Endothelial cell (in vitro differentiated cells): ENCODE measurements around the gene AMDHD2. TPM values are rescaled to one million over a fixed set of nuclear protein-coding genes. Genes with fewer than 3 reads are reported as not detected.

Source experiments
- DNase-seq: peaks from one replicate; pipeline ENCODE4 v3.0.0; 2021; ENCODE audit warnings: low spot score
- H3K27ac Mint-ChIP-seq: one replicate; pipeline ENCODE4 v1.8.0; 2021; ENCODE audit warnings: mixed read lengths, inconsistent platforms; ENCODE audit not compliant: unreplicated experiment
- H3K27me3 Mint-ChIP-seq: one replicate; pipeline ENCODE4 v1.8.0; 2021; ENCODE audit warnings: mild to moderate bottlenecking, moderate library complexity, mixed read lengths, inconsistent platforms; ENCODE audit not compliant: unreplicated experiment
- H3K36me3 Mint-ChIP-seq: one replicate; pipeline ENCODE4 v1.8.0; 2021; ENCODE audit warnings: mild to moderate bottlenecking, low read depth, mixed read lengths, inconsistent platforms; ENCODE audit not compliant: unreplicated experiment
- H3K4me1 Mint-ChIP-seq: one replicate; pipeline ENCODE4 v1.8.0; 2021; ENCODE audit warnings: mild to moderate bottlenecking, mixed read lengths, inconsistent platforms; ENCODE audit not compliant: unreplicated experiment
- H3K4me3 Mint-ChIP-seq: one replicate; pipeline ENCODE4 v1.8.0; 2021; ENCODE audit warnings: mild to moderate bottlenecking, mixed read lengths, inconsistent platforms; ENCODE audit not compliant: unreplicated experiment
- H3K9me3 Mint-ChIP-seq: one replicate; pipeline ENCODE4 v1.8.0; 2021; ENCODE audit warnings: mixed read lengths, inconsistent platforms; ENCODE audit not compliant: unreplicated experiment
- total RNA-seq: library from RNA; stranded (reverse); fragmentation: NEBNext Ultra II Directional; extraction: Animal tissue kit (Norgen Biotek cat#: 25700); gene quantifications from one replicate; pipeline ENCODE4 v1.2.1, GENCODE V29; 2021; ENCODE audit not compliant: unreplicated experiment
- TF ChIP-seq, protein P1 (sequence below): fragments of 200-600 bp; sonication (generic); IDR thresholded peaks from one replicate; pipeline ENCODE4 v1.5.0; 2021; ENCODE audit warnings: antibody characterized with exemption; ENCODE audit not compliant: unreplicated experiment

Gene AMDHD2
- total RNA-seq, 1 donor from 2014 or later = 53.3 TPM

DNA sequence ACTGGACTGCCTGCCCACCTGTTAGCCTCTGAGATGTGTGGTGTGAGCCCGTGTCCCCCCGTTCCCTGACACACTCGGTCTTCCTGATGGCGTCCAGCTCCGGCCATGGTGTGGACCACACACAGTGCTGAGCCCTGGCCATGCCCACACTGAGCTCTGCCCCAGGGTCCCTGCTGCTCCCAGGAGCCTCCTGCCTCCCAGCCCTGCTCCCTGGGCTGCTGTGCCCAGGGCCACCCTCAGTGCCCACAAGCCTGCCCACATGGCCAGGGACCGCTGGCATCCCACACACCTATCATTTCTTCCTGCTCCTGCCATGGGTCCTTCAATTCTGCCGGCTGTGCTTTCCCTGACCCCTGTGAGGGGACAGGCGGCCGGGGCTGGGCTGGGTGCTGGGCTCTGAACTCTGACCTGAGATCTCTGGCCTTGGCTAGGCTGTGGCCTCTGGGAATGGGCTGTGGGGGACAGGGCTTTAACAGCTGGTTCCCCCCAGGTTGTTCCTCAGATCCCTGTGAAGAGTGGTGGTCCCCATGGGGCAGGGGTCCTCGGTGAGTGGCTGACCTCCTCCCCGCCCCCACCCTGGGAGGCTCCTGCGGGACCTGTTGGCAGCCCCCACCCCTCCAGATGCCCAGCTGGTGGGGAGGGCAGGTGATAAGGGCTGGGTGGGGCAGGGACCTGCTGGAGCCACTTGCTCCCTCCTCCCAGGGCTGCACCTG lies 7.1 kb downstream of the AMDHD2 start:
- H3K36me3 Mint-ChIP-seq = peaks cover 9% of the 10 kb centered on the region
- peaks cover 3% of the 10 kb centered on the region for H3K27me3 Mint-ChIP-seq
- no peak overlapping the region for H3K4me3 Mint-ChIP-seq
- H3K9me3 Mint-ChIP-seq = no peaks in the 10 kb centered on the region
- no peak overlapping the region for H3K27ac Mint-ChIP-seq
- TF ChIP-seq, protein P1, sequence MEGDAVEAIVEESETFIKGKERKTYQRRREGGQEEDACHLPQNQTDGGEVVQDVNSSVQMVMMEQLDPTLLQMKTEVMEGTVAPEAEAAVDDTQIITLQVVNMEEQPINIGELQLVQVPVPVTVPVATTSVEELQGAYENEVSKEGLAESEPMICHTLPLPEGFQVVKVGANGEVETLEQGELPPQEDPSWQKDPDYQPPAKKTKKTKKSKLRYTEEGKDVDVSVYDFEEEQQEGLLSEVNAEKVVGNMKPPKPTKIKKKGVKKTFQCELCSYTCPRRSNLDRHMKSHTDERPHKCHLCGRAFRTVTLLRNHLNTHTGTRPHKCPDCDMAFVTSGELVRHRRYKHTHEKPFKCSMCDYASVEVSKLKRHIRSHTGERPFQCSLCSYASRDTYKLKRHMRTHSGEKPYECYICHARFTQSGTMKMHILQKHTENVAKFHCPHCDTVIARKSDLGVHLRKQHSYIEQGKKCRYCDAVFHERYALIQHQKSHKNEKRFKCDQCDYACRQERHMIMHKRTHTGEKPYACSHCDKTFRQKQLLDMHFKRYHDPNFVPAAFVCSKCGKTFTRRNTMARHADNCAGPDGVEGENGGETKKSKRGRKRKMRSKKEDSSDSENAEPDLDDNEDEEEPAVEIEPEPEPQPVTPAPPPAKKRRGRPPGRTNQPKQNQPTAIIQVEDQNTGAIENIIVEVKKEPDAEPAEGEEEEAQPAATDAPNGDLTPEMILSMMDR = no peak
- no peaks in the 10 kb centered on the region for H3K4me1 Mint-ChIP-seq
- no peak for DNase-seq

DNA sequence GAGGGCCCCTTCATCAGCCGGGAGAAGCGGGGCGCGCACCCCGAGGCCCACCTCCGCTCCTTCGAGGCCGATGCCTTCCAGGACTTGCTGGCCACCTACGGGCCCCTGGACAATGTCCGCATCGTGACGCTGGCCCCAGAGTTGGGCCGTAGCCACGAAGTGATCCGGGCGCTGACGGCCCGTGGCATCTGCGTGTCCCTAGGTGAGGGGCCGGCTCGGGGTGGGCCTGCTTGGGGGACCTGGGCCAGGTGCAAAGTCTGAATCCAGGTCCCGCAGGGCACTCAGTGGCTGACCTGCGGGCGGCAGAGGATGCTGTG lies 7.6 kb downstream of the AMDHD2 start:
- Mint-ChIP-seq H3K27me3 (peaks cover 4% of the 10 kb centered on the region), H3K4me1 (peaks cover under 1% of the 10 kb centered on the region), H3K9me3 (no peaks in the 10 kb centered on the region), H3K27ac (no peak overlapping the region), H3K4me3 (no peak overlapping the region), H3K36me3 (peaks cover 9% of the 10 kb centered on the region)
- no peak for DNase-seq
- TF ChIP-seq, protein P1 = no peak

DNA sequence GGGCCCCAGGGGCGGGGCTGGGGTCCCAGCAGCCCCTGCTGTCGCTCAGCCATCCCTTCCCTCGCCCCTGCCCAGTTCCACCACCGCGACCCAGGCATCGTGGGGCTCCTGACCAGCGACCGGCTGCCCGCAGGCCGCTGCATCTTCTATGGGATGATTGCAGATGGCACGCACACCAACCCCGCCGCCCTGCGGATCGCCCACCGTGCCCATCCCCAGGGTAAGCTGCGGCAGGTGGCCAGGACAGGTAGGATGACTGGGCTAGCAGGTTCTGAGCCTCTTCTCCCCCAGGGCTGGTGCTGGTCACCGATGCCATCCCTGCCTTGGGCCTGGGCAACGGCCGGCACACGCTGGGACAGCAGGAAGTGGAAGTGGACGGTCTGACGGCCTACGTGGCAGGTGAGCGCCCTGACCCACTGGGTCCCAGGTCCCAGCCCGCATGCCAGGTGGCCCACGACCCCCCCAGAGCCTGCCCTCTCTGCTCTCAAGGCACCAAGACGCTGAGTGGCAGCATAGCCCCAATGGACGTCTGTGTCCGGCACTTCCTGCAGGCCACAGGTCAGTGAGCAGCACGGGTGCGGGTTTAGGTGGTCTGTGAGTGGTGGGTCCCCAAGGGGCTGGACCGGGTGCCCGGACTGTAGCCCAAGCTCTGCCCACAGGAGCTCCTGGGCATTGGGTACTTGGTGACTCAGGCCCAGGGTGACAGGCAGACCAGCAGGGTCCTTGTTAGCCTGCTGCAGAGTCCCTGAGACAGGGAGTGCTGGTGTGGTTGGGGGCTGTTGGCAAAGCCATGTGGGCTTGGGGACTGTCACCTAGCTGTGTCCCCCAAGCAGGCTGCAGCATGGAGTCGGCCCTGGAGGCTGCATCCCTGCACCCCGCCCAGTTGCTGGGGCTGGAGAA lies 8.2 kb downstream of the AMDHD2 start:
- no peaks in the 10 kb centered on the region for H3K9me3 Mint-ChIP-seq
- TF ChIP-seq, protein P1 = no peak
- peaks cover 3% of the 10 kb centered on the region for H3K4me1 Mint-ChIP-seq
- H3K27me3 Mint-ChIP-seq = peaks cover 7% of the 10 kb centered on the region
- peaks cover 9% of the 10 kb centered on the region for H3K36me3 Mint-ChIP-seq
- H3K4me3 Mint-ChIP-seq = no peak overlapping the region
- no peak for DNase-seq
- H3K27ac Mint-ChIP-seq = no peak overlapping the region

DNA sequence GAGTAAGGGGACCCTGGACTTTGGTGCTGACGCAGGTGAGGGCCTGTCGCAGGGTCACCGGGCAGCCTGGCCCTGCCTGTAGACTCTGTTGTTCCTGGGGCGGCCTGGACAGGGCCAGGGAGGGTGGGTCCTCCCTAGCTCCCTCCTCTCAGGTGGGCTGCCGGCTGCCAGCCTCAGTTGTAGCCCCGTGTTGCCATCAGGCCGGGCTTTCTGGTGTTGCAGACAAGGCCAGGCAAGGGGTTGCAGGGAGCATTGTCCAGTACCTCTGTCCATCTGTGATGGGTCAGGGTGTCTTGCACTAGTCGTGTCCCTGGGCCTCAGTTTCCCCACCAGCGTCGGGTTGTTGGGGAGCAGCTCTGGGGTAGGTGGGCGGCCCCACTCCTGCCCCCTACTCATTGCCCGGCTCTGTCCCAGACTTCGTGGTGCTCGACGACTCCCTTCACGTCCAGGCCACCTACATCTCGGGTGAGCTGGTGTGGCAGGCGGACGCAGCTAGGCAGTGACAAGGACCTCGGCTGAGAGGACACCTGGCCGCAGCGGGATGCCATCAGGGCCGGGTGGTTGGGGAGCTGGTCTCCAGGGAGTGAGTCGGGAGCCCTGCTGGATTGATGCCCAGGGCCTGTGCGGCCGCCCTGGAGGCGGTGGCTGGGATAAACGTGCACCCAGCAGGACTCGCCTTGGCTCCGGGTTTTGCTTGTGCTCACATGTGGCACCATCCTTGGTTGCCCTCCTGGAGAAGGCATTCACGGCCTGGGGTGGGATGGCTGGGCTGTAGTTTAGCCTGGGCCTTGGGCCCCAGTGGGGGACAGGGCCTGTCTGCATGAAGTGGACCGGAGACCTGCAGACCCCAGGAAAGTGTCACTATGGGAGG lies 9.1 kb downstream of the AMDHD2 start:
- no peak for DNase-seq

More for the DNA sequence above, 9.1 kb downstream of the AMDHD2 start:
- Mint-ChIP-seq H3K27me3 (peaks cover 14% of the 10 kb centered on the region), H3K9me3 (no peaks in the 10 kb centered on the region), H3K4me1 (peaks cover 3% of the 10 kb centered on the region), H3K36me3 (peaks cover 8% of the 10 kb centered on the region), H3K4me3 (no peak overlapping the region), H3K27ac (no peak overlapping the region)
- TF ChIP-seq, protein P1 = no peak
